ENCODE results near the gene PER3. TPM values are rescaled to one million over a fixed set of nuclear protein-coding genes. Genes with fewer than 3 reads are reported as not detected.

The PER3 gene
- total and polyA plus RNA-seq, 9 of the 15 experiments (the other 6 are each of a cell fraction or from before 2014, with no cell fraction given), result 11.9 to 22.5 (median 14.6) TPM

- 0 out of 4 replicates have a peak, but pooled peaks of 1 of the 2 experiments have one; percentile 12 for TF ChIP-seq HDAC1 (IDR thresholded peaks at IDR 0.05)
- peak; percentile 28 for TF ChIP-seq PCBP1 (IDR thresholded peaks at IDR 0.05; ENCODE audit: low read depth, low read length, poor library complexity, severe bottlenecking)
- TF ChIP-seq, protein P1, sequence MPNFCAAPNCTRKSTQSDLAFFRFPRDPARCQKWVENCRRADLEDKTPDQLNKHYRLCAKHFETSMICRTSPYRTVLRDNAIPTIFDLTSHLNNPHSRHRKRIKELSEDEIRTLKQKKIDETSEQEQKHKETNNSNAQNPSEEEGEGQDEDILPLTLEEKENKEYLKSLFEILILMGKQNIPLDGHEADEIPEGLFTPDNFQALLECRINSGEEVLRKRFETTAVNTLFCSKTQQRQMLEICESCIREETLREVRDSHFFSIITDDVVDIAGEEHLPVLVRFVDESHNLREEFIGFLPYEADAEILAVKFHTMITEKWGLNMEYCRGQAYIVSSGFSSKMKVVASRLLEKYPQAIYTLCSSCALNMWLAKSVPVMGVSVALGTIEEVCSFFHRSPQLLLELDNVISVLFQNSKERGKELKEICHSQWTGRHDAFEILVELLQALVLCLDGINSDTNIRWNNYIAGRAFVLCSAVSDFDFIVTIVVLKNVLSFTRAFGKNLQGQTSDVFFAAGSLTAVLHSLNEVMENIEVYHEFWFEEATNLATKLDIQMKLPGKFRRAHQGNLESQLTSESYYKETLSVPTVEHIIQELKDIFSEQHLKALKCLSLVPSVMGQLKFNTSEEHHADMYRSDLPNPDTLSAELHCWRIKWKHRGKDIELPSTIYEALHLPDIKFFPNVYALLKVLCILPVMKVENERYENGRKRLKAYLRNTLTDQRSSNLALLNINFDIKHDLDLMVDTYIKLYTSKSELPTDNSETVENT (CRISPR knock-in tag; IDR thresholded peaks at IDR 0.05), result 0 out of 2 replicates have a peak, but pooled peaks have one; percentile 14
- no peak for TF ChIP-seq NFE2L1 (tag; IDR thresholded peaks at IDR 0.05; ENCODE audit: borderline replicate concordance, low read depth)
- TF ChIP-seq NR4A1 (CRISPR knock-in tag; IDR thresholded peaks at IDR 0.05), result no peak
- TF ChIP-seq NR4A1 (tag; IDR thresholded peaks at IDR 0.05), result 0 out of 2 replicates have a peak, but pooled peaks have one; percentile 39
- no peak for TF ChIP-seq BDP1 (IDR thresholded peaks at IDR 0.05; ENCODE audit: insufficient read depth, insufficient read length)
- peak; percentile 65 for TF ChIP-seq ZFX (CRISPR knock-in tag; IDR thresholded peaks at IDR 0.05)
- TF ChIP-seq ZNF23 (CRISPR knock-in tag; IDR thresholded peaks at IDR 0.05), result no peak
- TF ChIP-seq PML (IDR thresholded peaks at IDR 0.05; ENCODE audit: low read length), result no peak
- peak in 1 of 2 experiments; percentile 93; a peak in 2 of 4 replicates for TF ChIP-seq MAZ (CRISPR knock-in tag; conservative IDR thresholded peaks at IDR 0.05 in 1 of 2, IDR thresholded peaks at IDR 0.05 in 1 of 2)
- 0 out of 2 replicates have a peak, but pooled peaks have one; percentile 24 for TF ChIP-seq ZNF511 (CRISPR knock-in tag; IDR thresholded peaks at IDR 0.05)
- no peak for TF ChIP-seq CEBPG (CRISPR knock-in tag; IDR thresholded peaks at IDR 0.05)
- 0 out of 4 replicates have a peak, but pooled peaks have one; percentile 17 to 38 for TF ChIP-seq CEBPG (tag; conservative IDR thresholded peaks at IDR 0.05 in 1 of 2, IDR thresholded peaks at IDR 0.05 in 1 of 2)
- peak; percentile 98 for TF ChIP-seq MTA3 (IDR thresholded peaks at IDR 0.05; ENCODE audit: borderline replicate concordance)
- TF ChIP-seq NRF1 (conservative IDR thresholded peaks at IDR 0.05 in 1 of 2, IDR thresholded peaks at IDR 0.05 in 1 of 2), result peak; percentile 81; a peak in 2 of 4 replicates
- TF ChIP-seq NONO (IDR thresholded peaks at IDR 0.05; ENCODE audit: low read depth in 2 of 2, low read length in 1 of 2), result no peak; a peak in 1 of 4 replicates
- peak; percentile 56 for TF ChIP-seq NFYB (IDR thresholded peaks at IDR 0.05; ENCODE audit: extremely low read depth, insufficient read length)
- peak; percentile 66; the same call in 1 of the 2 replicates for TF ChIP-seq MYC (IDR thresholded peaks at IDR 0.05; ENCODE audit: low read depth, low read length)
- no peak for TF ChIP-seq MYC (CRISPR knock-in tag; IDR thresholded peaks at IDR 0.05; ENCODE audit: borderline replicate concordance, low read depth)
- TF ChIP-seq HMGN3 (IDR thresholded peaks at IDR 0.05; ENCODE audit: borderline replicate concordance, extremely low read depth, insufficient read length, low read depth, low read length), result peak; percentile 85
Observed at GRCh38 chr1:7783826-7784491, at the start of gene PER3 (continued).

Data from K562 (cell line).